ENCODE measurements around the gene EIF4E3. TPM values are rescaled to one million over a fixed set of nuclear protein-coding genes. Genes with fewer than 3 reads are reported as not detected.

Gene EIF4E3
- polyA plus RNA-seq, 3 donors = 35.6 to 111 (median 58.6) TPM

DNA sequence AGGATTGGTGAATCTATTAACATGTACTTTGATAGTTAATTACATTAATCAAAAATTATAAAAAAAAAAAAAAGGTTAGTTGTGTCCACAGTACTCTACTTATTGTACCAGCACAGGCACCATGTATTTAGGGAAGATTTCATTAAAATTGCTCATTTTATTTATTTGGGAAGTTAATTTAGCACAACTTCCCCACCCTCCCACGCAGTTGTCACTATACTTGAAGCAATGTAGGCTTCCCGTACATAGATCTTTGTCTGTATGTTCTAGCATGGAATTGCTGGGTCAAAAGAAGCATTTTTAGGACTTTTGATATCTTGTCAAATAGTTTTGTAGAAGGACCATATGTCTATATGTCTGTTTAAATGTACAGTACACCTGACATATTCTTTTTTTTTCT lies 32.9 kb upstream of the EIF4E3 start:
- Histone ChIP-seq H3K9me3 (replicated peaks in 1 of 2; ENCODE audit: control insufficient read depth in 1 of 2, insufficient read depth in 1 of 2, low read length in 2 of 2) (no peaks in the 10 kb centered on the region), H3K27me3 (ENCODE audit: control insufficient read depth in 2 of 2, insufficient read depth in 2 of 2, low read length in 2 of 2) (peaks cover 0 to 20% of the 10 kb centered on the region in 2 donors), H3K4me3 (replicated peaks in 1 of 3; ENCODE audit: low read depth in 2 of 3, low read length in 3 of 3) (no peak overlapping the region), H3K36me3 (replicated peaks in 1 of 2; ENCODE audit: control insufficient read depth in 1 of 2, insufficient read depth in 2 of 2, low read length in 2 of 2) (no peaks in the 10 kb centered on the region), H4K20me1 (ENCODE audit: insufficient read depth, low read length) (no peaks in the 10 kb centered on the region), H3K79me2 (ENCODE audit: insufficient read depth, low read length) (peaks cover 29% of the 10 kb centered on the region), H3K27ac (ENCODE audit: low read depth in 1 of 2, low read length in 2 of 2) (no peak overlapping the region), H3K9ac (ENCODE audit: insufficient read depth, low read length, poor library complexity, severe bottlenecking) (no peak overlapping the region), H3K4me2 (replicated peaks; ENCODE audit: extremely low read depth, low read length, poor library complexity, severe bottlenecking) (no peak overlapping the region), H2AFZ (ENCODE audit: insufficient read depth, low read depth, low read length, poor library complexity, severe bottlenecking) (no peak overlapping the region), H3K4me1 (ENCODE audit: control insufficient read depth in 1 of 2, insufficient read depth in 2 of 2, low read length in 2 of 2) (peaks cover 22 to 40% of the 10 kb centered on the region in 2 donors)
- H3K36me3 Mint-ChIP-seq = peaks cover 11 to 13% of the 10 kb centered on the region in 2 donors
- no CpG with 5 or more reads among the region's 2 CpGs for WGBS (ENCODE audit: insufficient coverage)
- H3K4me1 Mint-ChIP-seq = peaks cover 38% of the 10 kb centered on the region
- TF ChIP-seq, protein P1, sequence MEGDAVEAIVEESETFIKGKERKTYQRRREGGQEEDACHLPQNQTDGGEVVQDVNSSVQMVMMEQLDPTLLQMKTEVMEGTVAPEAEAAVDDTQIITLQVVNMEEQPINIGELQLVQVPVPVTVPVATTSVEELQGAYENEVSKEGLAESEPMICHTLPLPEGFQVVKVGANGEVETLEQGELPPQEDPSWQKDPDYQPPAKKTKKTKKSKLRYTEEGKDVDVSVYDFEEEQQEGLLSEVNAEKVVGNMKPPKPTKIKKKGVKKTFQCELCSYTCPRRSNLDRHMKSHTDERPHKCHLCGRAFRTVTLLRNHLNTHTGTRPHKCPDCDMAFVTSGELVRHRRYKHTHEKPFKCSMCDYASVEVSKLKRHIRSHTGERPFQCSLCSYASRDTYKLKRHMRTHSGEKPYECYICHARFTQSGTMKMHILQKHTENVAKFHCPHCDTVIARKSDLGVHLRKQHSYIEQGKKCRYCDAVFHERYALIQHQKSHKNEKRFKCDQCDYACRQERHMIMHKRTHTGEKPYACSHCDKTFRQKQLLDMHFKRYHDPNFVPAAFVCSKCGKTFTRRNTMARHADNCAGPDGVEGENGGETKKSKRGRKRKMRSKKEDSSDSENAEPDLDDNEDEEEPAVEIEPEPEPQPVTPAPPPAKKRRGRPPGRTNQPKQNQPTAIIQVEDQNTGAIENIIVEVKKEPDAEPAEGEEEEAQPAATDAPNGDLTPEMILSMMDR (IDR thresholded peaks at IDR 0.05) = no peak
- no peak for DNase-seq
- no peak overlapping the region for H3K4me3 Mint-ChIP-seq
- H3K9me3 Mint-ChIP-seq = peaks cover 0 to 4% (median 0%) of the 10 kb centered on the region in 7 donors
- peaks cover 12 to 18% (median 15%) of the 10 kb centered on the region in 3 donors for H3K27me3 Mint-ChIP-seq (ENCODE audit: low read depth in 3 of 3)
- intact Hi-C loops (cut with micrococcal nuclease) = loop anchor here in 1 of 2 donors (5.0 kb wide), 1 partner anchor 34 kb away; no protein-coding TSS in a partner anchor
- no peak overlapping the region for H3K27ac Mint-ChIP-seq

DNA sequence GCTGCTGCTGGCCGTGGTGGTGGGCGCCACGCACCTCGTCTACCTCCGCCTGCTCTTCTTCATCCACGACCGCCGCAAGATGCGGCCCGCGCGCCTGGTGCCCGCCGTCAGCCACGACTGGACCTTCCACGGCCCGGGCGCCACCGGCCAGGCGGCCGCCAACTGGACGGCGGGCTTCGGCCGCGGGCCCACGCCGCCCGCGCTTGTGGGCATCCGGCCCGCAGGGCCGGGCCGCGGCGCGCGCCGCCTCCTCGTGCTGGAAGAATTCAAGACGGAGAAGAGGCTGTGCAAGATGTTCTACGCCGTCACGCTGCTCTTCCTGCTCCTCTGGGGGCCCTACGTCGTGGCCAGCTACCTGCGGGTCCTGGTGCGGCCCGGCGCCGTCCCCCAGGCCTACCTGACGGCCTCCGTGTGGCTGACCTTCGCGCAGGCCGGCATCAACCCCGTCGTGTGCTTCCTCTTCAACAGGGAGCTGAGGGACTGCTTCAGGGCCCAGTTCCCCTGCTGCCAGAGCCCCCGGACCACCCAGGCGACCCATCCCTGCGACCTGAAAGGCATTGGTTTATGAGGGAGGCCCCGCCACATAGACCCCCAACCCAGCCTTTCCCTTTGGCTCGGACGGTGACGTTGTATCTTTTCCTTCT lies 29.5 kb upstream of the EIF4E3 start:
- no peaks in the 10 kb centered on the region for H4K20me1 ChIP-seq (ENCODE audit: insufficient read depth, low read length)
- peaks cover 49% of the 10 kb centered on the region for H3K79me2 ChIP-seq (ENCODE audit: insufficient read depth, low read length)
- H3K36me3 ChIP-seq (replicated peaks in 1 of 2; ENCODE audit: control insufficient read depth in 1 of 2, insufficient read depth in 2 of 2, low read length in 2 of 2) = no peaks in the 10 kb centered on the region
- peaks cover 26 to 43% of the 10 kb centered on the region in 2 donors for H3K4me1 ChIP-seq (ENCODE audit: control insufficient read depth in 1 of 2, insufficient read depth in 2 of 2, low read length in 2 of 2)
- TF ChIP-seq, protein P1 (IDR thresholded peaks at IDR 0.05) = no peak
- peak overlapping the region; percentile 90 for H3K4me2 ChIP-seq (replicated peaks; ENCODE audit: extremely low read depth, low read length, poor library complexity, severe bottlenecking)
- 15% methylated on average over 62 of the region's 65 CpGs for WGBS (ENCODE audit: insufficient coverage)
- Mint-ChIP-seq H3K4me3 (peak overlapping the region; percentile 87 to 91), H3K9me3 (peaks cover 0 to 4% (median 0%) of the 10 kb centered on the region in 7 donors), H3K4me1 (peaks cover 51% of the 10 kb centered on the region), H3K36me3 (peaks cover 15 to 21% of the 10 kb centered on the region in 2 donors), H3K27ac (peak overlapping the region in 6 of 7 donors; percentile 62 to 96 (median 90)), H3K27me3 (ENCODE audit: low read depth in 3 of 3) (peaks cover 20 to 28% (median 24%) of the 10 kb centered on the region in 3 donors)
- peak overlapping the region in 1 of 2 donors; percentile 79 for H3K27ac ChIP-seq (ENCODE audit: low read depth in 1 of 2, low read length in 2 of 2)
- DNase-seq = peak in 1 of 3 donors; percentile 16
- H3K27me3 ChIP-seq (ENCODE audit: control insufficient read depth in 2 of 2, insufficient read depth in 2 of 2, low read length in 2 of 2) = peaks cover 5 to 42% of the 10 kb centered on the region in 2 donors
- intact Hi-C loops (cut with micrococcal nuclease) = loop anchor here in 1 of 2 donors (5.0 kb wide), 1 partner anchor 38 kb away; no protein-coding TSS in a partner anchor
- H3K9me3 ChIP-seq (replicated peaks in 1 of 2; ENCODE audit: control insufficient read depth in 1 of 2, insufficient read depth in 1 of 2, low read length in 2 of 2) = no peaks in the 10 kb centered on the region
- H3K4me3 ChIP-seq (replicated peaks in 1 of 3; ENCODE audit: low read depth in 2 of 3, low read length in 3 of 3) = peak overlapping the region; percentile 37 to 90 (median 83)
- H2AFZ ChIP-seq (ENCODE audit: insufficient read depth, low read depth, low read length, poor library complexity, severe bottlenecking) = peak overlapping the region; percentile 91
- peak overlapping the region; percentile 71 for H3K9ac ChIP-seq (ENCODE audit: insufficient read depth, low read length, poor library complexity, severe bottlenecking)
